ENCODE results near the gene PRKN. TPM values are rescaled to one million over a fixed set of nuclear protein-coding genes. Genes with fewer than 3 reads are reported as not detected.

PRKN gene
- total RNA-seq, 1 experiment from 2014 or later, result 2.0 TPM

GRCh38 chr6:162697872-162698403, 29.6 kb downstream of the PRKN start:
- no peak overlapping the region for H2BK20ac ChIP-seq (ENCODE audit: low read depth, low read length, poor library complexity, severe bottlenecking)
- H3K4ac ChIP-seq (ENCODE audit: low read depth, low read length), result no peak overlapping the region
- H2BK12ac ChIP-seq (ENCODE audit: insufficient read length, low read depth, low read length), result no peak overlapping the region
- H3K27ac ChIP-seq (ENCODE audit: insufficient read length, low read depth, low read length), result no peak overlapping the region
- Mint-ChIP-seq H3K27ac (no peak overlapping the region), H3K36me3 (ENCODE audit: insufficient read depth in 1 of 3, low read depth in 3 of 3) (no peaks in the 10 kb centered on the region), H3K4me1 (no peaks in the 10 kb centered on the region; a peak in 1 of 4 replicates), H3K9me3 (no peaks in the 10 kb centered on the region), H3K4me3 (no peak overlapping the region), H3K27me3 (ENCODE audit: low read depth) (no peaks in the 10 kb centered on the region)
- no peaks in the 10 kb centered on the region for H3K79me1 ChIP-seq (ENCODE audit: insufficient read depth, low read depth, low read length, poor library complexity, severe bottlenecking)
- H3K27me3 ChIP-seq (ENCODE audit: insufficient read depth, low read length), result no peaks in the 10 kb centered on the region
- no peak overlapping the region for H4K5ac ChIP-seq (ENCODE audit: insufficient read length, low read depth, low read length)
- no peak overlapping the region for H3K23ac ChIP-seq (ENCODE audit: insufficient read length, low read depth, low read length)
- no peak overlapping the region for H3K56ac ChIP-seq (ENCODE audit: insufficient read length, low read depth, low read length)
- no peaks in the 10 kb centered on the region for H3K79me2 ChIP-seq (ENCODE audit: insufficient read depth, low read length)
- H3K4me1 ChIP-seq (ENCODE audit: insufficient read depth, low read length), result no peaks in the 10 kb centered on the region
- no peak overlapping the region for H3K18ac ChIP-seq (ENCODE audit: insufficient read length, low read depth, low read length)
- no CpG with 5 or more reads among the region's 1 CpG for WGBS (ENCODE audit: extremely low coverage, insufficient read length, low lambda C conversion rate)
- no peaks in the 10 kb centered on the region for H3K23me2 ChIP-seq (ENCODE audit: insufficient read length, low read depth, low read length, poor library complexity, severe bottlenecking)
- no peaks in the 10 kb centered on the region for H4K20me1 ChIP-seq (ENCODE audit: control insufficient read depth, insufficient read depth, insufficient read length)
- H2AFZ ChIP-seq (ENCODE audit: low read length), result no peak overlapping the region
- no peak overlapping the region for H3K9ac ChIP-seq (ENCODE audit: extremely low read depth, insufficient read length, low read length)
- H2AK5ac ChIP-seq (ENCODE audit: insufficient read length, low read length), result no peak overlapping the region
- no peak overlapping the region for H2BK5ac ChIP-seq (ENCODE audit: insufficient read length, low read length)
- no peak overlapping the region for H3K4me2 ChIP-seq (ENCODE audit: insufficient read depth, insufficient read length, low read length)
- H3T11ph ChIP-seq (ENCODE audit: low read length), result no peak overlapping the region
- H2BK120ac ChIP-seq (ENCODE audit: low read depth, low read length, poor library complexity, severe bottlenecking), result no peak overlapping the region
- no peak overlapping the region for H2BK15ac ChIP-seq (ENCODE audit: low read depth, low read length)
- no peak for DNase-seq
- no peaks in the 10 kb centered on the region for H3K9me3 ChIP-seq (ENCODE audit: control insufficient read depth, low read depth, low read length)
- no peak overlapping the region for H4K91ac ChIP-seq (ENCODE audit: insufficient read length, low read depth, low read length)
- H4K8ac ChIP-seq (replicated peaks; ENCODE audit: insufficient read length, low read depth, low read length), result no peak overlapping the region
- H3K14ac ChIP-seq (ENCODE audit: insufficient read depth, low read length), result no peak overlapping the region
- no peak for TF ChIP-seq CTCF (conservative IDR thresholded peaks at IDR 0.05)
